HG03175 (cell line): Measurements from ENCODE around the gene FAU.
A peak's percentile ranks its signal among the peaks of the same experiment; 100 is the strongest.
"Not testable (repeated sequence)": the region's sequence is repeated elsewhere in the genome, so short reads cannot be mapped to it uniquely, and the experiment has no call there.

ENCODE experiments used
- ATAC-seq: cut with Tn5 transposase; IDR thresholded peaks from one replicate; pipeline ENCODE4 v1.9.1; 2021; ENCODE audit warnings: mild to moderate bottlenecking, moderate library complexity; ENCODE audit not compliant: unreplicated experiment

Gene FAU

DNA sequence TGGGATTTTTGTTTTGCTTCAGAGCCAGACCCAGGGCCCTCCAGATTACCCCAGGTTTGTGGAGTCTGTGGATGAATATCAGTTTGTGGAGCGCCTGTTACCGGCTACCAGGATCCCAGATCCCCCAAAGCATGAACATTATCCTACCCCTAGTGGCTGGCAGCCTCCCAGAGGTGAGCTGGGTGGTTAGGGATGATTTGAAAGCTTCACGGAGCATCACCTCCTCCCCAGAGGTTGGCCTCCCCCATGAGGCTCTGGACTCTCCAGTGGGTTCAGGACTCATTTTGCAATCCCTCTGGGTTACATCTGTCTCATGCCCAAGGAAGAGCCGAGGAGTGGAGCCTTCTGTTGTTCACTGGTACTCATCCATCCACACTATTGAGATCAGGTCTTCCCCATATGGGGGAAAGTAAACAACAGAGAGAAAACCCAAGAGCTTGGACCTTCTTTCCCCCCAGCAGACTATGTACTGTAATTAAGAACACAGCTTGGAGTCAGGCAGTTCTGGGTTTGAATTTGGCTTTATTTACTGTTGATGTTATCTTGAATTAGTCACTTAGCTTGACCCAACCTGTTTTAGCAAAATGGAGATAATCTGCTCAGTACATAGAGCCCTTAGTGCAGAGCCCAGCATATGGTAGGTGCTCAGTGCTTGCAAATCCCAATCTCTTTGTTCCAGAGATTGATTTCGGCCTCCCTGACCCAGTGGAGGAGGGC lies 2.7 kb upstream of the FAU start:
- no peak for ATAC-seq

- no peak for ATAC-seq
These were observed 478 bp downstream of the FAU start for GRCh38 chr11:65121447-65121864.

DNA sequence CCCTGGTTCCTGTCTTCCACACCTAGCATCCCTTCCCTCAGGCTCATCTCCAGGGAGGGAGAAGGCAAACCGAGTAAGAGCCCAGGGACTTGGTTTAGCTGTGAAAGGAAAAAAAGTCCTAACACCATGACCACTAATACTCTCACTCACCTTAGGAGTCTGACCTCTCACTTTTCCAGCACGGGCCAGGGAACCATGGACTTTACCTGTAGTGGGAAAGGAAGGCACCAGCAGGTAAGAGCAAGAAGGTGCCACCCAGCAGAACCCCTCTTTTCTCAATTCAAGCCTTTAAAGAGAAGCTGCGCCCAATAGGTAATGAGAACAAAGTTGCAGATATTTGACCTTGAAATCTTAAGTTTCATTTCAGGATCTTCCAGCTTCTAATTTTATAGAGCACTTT lies 1.1 kb downstream of the FAU start:
- ATAC-seq: no peak

- no peak for ATAC-seq
These were observed 2.3 kb downstream of the FAU start for GRCh38 chr11:65119670-65119995.

- ATAC-seq: not testable (repeated sequence)
These were observed 2.9 kb downstream of the FAU start for GRCh38 chr11:65118891-65119669.

- ATAC-seq: no peak
These were observed 3.7 kb downstream of the FAU start for GRCh38 chr11:65118097-65118837.

DNA sequence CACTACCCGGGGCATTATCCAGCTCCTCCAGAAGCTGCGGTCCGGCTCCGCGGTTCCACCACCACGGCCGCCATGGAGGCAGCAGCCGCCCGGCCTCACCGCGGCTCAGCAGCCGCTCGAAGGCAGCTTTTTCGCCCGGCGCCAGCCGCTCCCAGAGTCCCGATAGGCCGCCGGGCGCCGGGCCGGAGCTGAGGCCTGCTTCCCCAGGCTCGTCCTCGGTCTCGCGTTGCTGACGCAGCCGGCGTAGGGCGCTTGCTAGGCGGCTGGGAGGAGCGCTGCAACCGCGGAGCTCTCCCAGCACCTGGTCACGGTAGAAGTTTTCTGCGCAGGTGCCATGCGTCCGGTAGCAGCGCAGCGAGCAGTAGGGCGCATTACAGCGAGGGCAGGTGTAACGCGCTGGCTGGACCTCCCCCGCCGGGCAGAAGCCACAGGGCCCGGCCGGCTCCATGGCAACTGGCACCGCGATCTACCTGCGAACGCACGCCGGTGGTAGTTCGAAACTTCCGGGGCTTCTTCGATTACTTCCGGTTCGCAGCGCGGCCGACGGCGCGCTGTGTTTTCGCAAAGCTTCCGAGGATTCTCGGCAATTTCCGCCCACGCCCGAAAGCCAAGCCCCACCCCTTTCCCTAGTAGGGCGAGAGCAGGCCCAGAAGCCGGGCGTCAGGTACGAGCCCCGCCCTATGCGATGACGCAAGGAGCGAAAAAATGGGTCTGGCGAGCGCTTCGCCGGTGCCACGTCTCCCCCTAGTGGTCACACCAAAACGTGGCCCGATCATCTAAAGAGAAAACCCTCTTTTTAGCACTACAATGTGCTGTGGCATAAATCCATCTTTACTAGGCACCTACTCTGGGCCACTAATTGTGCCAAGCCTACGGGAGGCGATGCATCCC lies 4.5 kb downstream of the FAU start, which contains the start of gene ZNHIT2:
ZNHIT2 (minus strand) TSS at position 496 of the 891 bp plus-strand sequence; CDS start at position 448, 48 bp downstream.
- peak; percentile 58 for ATAC-seq

- ATAC-seq: no peak
These were observed 5.3 kb downstream of the FAU start for GRCh38 chr11:65116370-65117205.

GRCh38 chr11:65115361-65116082 lies 6.4 kb downstream of the FAU start:
- ATAC-seq: no peak

DNA sequence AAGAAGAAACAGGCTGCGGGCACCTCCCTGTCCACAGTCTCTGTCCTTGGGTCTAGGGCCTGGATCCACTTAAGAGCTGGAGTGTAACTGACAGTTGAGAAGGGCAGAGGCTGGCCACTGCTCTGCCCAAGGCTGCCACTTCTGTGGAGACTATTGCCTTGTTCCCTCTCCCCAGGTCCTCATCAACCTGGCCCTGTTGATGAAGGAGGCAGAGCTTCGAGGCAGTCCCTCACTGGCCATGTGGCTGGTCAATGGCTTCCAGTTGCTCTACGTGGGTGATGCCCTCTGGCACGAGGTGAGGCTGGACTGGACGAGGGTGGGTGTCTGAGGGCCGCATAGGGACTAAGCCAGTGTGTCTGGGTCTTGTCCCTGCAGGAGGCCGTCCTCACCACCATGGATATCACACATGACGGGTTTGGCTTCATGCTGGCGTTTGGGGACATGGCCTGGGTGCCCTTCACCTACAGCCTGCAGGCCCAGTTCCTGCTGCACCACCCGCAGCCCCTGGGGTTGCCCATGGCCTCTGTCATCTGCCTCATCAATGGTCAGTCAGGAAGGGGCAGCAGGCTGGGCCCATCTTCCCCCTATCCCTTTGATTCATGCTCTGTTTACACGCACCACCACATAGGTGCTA lies 7.3 kb downstream of the FAU start:
- ATAC-seq: no peak

DNA sequence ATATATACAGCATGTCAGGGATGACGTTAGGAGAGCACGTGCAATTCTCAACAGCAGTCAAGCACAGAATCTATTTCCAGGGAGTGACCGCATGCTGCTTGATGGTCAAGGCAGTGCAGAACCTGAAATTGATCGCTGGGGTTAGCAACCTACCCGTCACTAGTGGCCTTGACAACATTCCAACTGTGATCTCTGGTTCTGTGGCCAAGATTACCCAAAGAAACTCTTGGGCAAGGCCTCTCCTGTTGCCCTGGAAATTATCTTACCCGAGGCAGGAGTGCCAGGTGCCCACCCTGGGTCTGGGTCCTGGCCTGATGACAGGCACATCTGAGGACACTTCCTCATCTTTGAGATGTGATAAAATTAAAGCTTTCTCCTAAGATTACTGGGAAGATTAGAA lies 8.1 kb downstream of the FAU start:
- no peak for ATAC-seq

GRCh38 chr11:65113361-65113756 lies 8.6 kb downstream of the FAU start:
- ATAC-seq: no peak

- peak; percentile 38 for ATAC-seq
These were observed 9.2 kb downstream of the FAU start for GRCh38 chr11:65112546-65113360.

DNA sequence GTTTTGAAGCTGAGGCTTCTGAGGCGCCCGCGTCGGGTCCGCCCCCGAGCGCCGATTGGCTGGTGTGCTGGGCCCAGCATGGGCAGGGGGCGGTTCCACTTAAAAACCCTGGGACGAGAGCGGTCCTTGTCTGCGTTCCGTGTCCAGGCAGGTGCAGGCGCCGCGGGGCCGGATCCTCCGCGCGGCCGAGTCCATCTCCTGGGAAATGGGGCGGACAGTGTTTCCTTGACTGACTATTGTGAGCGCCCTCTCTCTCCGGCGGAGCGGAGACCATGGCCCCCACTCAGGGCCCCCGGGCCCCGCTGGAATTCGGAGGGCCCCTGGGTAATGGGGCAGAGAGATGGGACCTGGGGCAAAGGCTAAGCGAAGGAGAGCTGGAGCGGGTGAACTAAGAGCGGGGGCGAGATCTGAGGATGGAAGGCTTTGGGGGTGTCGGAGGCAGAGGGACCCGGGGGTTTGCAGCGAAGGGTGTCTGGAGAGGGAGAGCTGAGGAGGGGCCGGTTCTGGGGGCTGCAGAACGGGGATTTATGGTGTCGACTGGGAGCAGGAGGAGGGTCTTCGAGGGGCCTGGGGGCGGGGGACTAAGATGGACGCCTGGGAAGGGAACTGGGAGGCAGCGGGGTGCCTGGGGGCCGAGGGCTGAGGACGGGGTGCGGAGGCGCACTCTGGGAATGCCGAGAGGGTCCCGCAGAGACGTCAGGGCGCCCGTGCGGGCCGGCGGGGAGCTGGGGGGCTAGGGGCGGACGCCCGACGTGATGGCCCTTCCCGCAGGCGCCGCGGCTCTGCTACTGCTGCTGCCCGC lies 10.0 kb downstream of the FAU start, which contains the start of gene TM7SF2:
TM7SF2 (plus strand) TSS at position 129 of the 802 bp plus-strand sequence; CDS start at position 273, 144 bp downstream.
- peak; percentile 70 for ATAC-seq

DNA sequence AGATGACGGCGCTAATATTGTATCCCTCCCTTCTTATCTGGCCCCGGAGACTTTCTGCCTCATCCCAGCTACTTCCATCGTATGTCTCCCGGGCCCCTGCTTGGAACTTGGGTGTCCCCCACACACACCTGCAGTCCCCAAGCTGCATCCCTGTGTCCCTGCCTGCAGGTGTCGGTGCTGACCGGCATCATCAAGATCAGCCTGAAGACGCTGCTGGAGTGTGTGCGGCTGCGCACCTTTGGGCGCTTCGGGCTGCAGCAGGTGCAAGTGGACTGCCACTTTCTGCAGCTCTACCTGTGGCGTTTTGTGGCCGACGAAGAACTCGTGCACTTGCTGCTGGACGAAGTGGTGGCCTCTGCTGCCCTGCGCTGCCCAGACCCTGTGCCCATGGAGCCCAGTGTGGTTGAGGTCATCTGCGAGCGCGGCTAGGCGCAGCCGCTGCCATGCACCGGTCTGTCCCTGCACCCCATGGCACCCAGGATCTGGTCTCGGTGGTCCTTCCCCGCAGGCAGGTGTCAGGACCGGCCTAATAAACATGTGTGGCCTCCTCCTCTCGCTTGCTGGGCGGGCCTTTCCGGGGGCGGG lies 10.7 kb downstream of the FAU start:
- ATAC-seq: no peak

DNA sequence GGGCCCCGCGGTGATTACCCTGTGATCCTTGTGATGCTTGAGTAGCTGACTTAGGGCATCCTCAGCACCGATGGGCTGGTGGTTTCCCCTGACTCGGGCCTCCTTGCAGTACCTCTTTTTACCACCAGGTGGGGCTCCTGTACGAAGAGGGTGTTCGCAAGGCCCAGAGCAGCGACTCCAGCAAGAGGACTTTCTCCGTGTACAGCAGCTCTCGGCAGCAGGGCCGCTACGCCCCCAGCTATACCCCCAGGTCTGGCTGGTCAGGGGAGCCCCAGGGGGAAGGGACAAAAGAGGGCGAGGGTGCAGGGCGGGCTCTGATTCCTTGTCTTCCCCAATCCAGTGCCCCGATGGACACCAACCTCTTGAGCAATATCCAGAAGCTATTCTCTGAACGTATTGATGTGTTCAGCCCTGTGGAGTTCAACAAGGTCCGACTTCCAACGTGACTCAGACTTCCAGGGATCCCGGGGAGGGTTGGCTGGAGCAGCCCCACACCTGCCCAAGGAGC lies 11.5 kb downstream of the FAU start:
- no peak for ATAC-seq
